Heart left ventricle (tissue), 13 donors: Measurements from ENCODE around the gene PTPRC.

Experiments
- POLR2A ChIP-seq, 2 donors: fragments of 450-650 bp; IDR thresholded peaks; one replicate each; pipeline ENCODE4 v1.6.1; 2017; ENCODE audit warnings: antibody characterized with exemption in 2 of 2, mild to moderate bottlenecking in 2 of 2, moderate library complexity in 2 of 2
- TF ChIP-seq, protein P1 (sequence below), 12 donors: fragments of 200-600 bp; sonication (generic) in 4 of 12; IDR thresholded peaks; one replicate each; pipeline versions ENCODE4 v1.5.0 to v1.8.0; 2018 to 2022; ENCODE audit warnings: antibody characterized with exemption in 12 of 12, mild to moderate bottlenecking in 5 of 12
- donor health status: ischemic (EF 13 %, LVEDD 7.1; RV severe dilation, severe dysfunction).
- donor health status: DM: no; HTN: yes; CAD: no.
- donor health status: DM: no; HTN: no; CAD: no.
- donor health status: ischemic (EF 25% LVEDD 6.9; RV normal size, moderate dysfunction).
- donor health status: ischemic (EF 25% LVEDD 5.7; RV mildly dilated, moderate dysfunction).
- donor health status: ischemic (EF 35%, LVEDD 5.7; RV mildly dilated, moderate dysfunction).
- donor health status: nonischemic (EF 11% LVEDD 7.7; RV severe dilation, severe dysfunction).
- donor health status: DM: yes; HTN: yes; CAD: no.
- donor health status: PGD.
- donor health status: ischemic (EF 29% LVEDD 5.4; RV normal size, mild dysfunction).
- donor health status: nonischemic (EF 23%, LVEDD 6.1; RV moderate dilation, normal function).

DNA sequence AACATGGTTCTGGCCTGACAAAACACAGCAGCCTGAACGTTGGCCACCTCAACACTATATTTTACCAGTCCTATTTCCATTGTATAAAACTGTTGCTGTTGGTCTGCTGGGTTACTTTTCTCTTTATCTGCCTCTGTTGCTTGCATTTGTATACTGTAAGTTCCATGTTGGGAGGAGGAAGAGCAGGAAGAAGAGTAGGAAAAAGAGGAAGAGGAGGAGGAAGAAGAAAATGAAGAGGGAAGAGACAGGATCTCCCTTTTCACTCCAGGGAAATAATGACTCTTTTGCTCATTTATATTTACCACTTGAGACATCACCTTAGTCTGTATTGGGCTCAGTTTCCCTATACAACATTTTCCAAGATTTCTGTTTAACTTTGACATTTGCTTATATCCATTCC lies 134.2 kb downstream of the PTPRC start:
- TF ChIP-seq, protein P1, sequence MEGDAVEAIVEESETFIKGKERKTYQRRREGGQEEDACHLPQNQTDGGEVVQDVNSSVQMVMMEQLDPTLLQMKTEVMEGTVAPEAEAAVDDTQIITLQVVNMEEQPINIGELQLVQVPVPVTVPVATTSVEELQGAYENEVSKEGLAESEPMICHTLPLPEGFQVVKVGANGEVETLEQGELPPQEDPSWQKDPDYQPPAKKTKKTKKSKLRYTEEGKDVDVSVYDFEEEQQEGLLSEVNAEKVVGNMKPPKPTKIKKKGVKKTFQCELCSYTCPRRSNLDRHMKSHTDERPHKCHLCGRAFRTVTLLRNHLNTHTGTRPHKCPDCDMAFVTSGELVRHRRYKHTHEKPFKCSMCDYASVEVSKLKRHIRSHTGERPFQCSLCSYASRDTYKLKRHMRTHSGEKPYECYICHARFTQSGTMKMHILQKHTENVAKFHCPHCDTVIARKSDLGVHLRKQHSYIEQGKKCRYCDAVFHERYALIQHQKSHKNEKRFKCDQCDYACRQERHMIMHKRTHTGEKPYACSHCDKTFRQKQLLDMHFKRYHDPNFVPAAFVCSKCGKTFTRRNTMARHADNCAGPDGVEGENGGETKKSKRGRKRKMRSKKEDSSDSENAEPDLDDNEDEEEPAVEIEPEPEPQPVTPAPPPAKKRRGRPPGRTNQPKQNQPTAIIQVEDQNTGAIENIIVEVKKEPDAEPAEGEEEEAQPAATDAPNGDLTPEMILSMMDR (IDR thresholded peaks at IDR 0.05) = no peak
- no peak for TF ChIP-seq POLR2A (IDR thresholded peaks at IDR 0.05)
